ENCODE measurements around the gene PHLPP2. TPM values are rescaled to one million over a fixed set of nuclear protein-coding genes. Genes with fewer than 3 reads are reported as not detected.

PHLPP2 gene
- total RNA-seq, 1 donor from 2014 or later, result 9.3 TPM

GRCh38 chr16:71670537-71670936 lies 54.0 kb downstream of the PHLPP2 start:
- no peaks in the 10 kb centered on the region for H3K27me3 ChIP-seq
- no peak for ATAC-seq
- DNase-seq, result no peak
- peaks cover 41% of the 10 kb centered on the region for H3K36me3 ChIP-seq
- no peak overlapping the region for H3K4me3 ChIP-seq
- H3K4me1 ChIP-seq, result no peaks in the 10 kb centered on the region
- intact Hi-C loops (cut with DNase I), result no loop called here
- no peak for TF ChIP-seq CTCF (IDR thresholded peaks at IDR 0.05)
- no peak overlapping the region for H3K27ac ChIP-seq
- H3K9me3 ChIP-seq, result no peaks in the 10 kb centered on the region

GRCh38 chr16:71669926-71670536 lies 54.5 kb downstream of the PHLPP2 start:
- no peaks in the 10 kb centered on the region for H3K4me1 ChIP-seq
- intact Hi-C loops (cut with DNase I), result no loop called here
- H3K36me3 ChIP-seq, result peaks cover 41% of the 10 kb centered on the region
- no peak overlapping the region for H3K4me3 ChIP-seq
- TF ChIP-seq CTCF (IDR thresholded peaks at IDR 0.05), result no peak
- H3K9me3 ChIP-seq, result no peaks in the 10 kb centered on the region
- no peak for ATAC-seq
- H3K27ac ChIP-seq, result no peak overlapping the region
- H3K27me3 ChIP-seq, result no peaks in the 10 kb centered on the region
- DNase-seq, result no peak

- H3K27me3 ChIP-seq, result no peaks in the 10 kb centered on the region
- no peak overlapping the region for H3K4me3 ChIP-seq
- DNase-seq, result no peak
- H3K4me1 ChIP-seq, result no peaks in the 10 kb centered on the region
- no peaks in the 10 kb centered on the region for H3K9me3 ChIP-seq
- H3K27ac ChIP-seq, result no peak overlapping the region
- no peak for ATAC-seq
- no peak for TF ChIP-seq CTCF (IDR thresholded peaks at IDR 0.05)
- peaks cover 59% of the 10 kb centered on the region for H3K36me3 ChIP-seq
- intact Hi-C loops (cut with DNase I), result no loop called here
These were observed 57.4 kb downstream of the PHLPP2 start for GRCh38 chr16:71666928-71667707.

- H3K4me3 ChIP-seq, result no peak overlapping the region
- no peaks in the 10 kb centered on the region for H3K9me3 ChIP-seq
- DNase-seq (no peak), ATAC-seq (no peak)
- no peaks in the 10 kb centered on the region for H3K27me3 ChIP-seq
- no peaks in the 10 kb centered on the region for H3K4me1 ChIP-seq
- no peak overlapping the region for H3K27ac ChIP-seq
- TF ChIP-seq CTCF (IDR thresholded peaks at IDR 0.05), result no peak
- intact Hi-C loops (cut with DNase I), result no loop called here
- peaks cover 60% of the 10 kb centered on the region for H3K36me3 ChIP-seq
These were observed 58.2 kb downstream of the PHLPP2 start for GRCh38 chr16:71666264-71666663.

GRCh38 chr16:71659471-71659870 lies 65.0 kb downstream of the PHLPP2 start:
- ATAC-seq (no peak), DNase-seq (no peak)
- intact Hi-C loops (cut with DNase I), result no loop called here
- H3K27me3 ChIP-seq, result no peaks in the 10 kb centered on the region
- no peak for TF ChIP-seq CTCF (IDR thresholded peaks at IDR 0.05)
- H3K27ac ChIP-seq, result no peak overlapping the region
- peaks cover 61% of the 10 kb centered on the region for H3K36me3 ChIP-seq
- H3K4me3 ChIP-seq, result no peak overlapping the region
- no peaks in the 10 kb centered on the region for H3K9me3 ChIP-seq
- H3K4me1 ChIP-seq, result no peaks in the 10 kb centered on the region

All from upper lobe of right lung (tissue), 1 donor.